ENCODE results near the gene PGAM1.
"Not testable (repeated sequence)": the region's sequence is repeated elsewhere in the genome, so short reads cannot be mapped to it uniquely, and the experiment has no call there.

Gene PGAM1

GRCh38 chr10:97456034-97456685 is 30.2 kb downstream of the PGAM1 start:
- no peak for FAIRE-seq
- no peak for DNase-seq (ENCODE audit: low spot score)

GRCh38 chr10:97456686-97457065 is 30.7 kb downstream of the PGAM1 start:
- FAIRE-seq: no peak
- no peak for DNase-seq (ENCODE audit: low spot score)

GRCh38 chr10:97459111-97459510 is 33.1 kb downstream of the PGAM1 start:
- no peak for FAIRE-seq
- DNase-seq (ENCODE audit: low spot score): no peak

DNA sequence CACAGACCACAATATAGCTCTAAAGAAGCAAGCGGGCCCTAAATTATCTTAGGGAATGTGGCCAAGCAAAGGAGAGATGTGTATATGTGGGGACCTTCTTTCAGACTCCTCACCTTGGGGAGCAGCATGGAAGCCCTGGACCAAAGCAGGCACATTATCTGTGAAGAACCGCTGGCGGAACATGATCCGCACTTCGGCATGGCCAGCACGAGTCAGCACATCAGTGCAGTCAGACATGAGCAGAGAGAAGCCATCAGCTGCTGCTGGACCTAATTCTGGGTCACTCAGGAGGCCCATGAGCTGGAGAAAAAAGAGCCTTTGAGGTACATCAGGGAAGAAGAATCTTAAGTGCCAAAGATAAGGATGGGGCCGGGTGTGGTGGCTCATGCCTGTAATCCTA is 33.9 kb downstream of the PGAM1 start:
- FAIRE-seq (no peak), DNase-seq (ENCODE audit: low spot score) (no peak)

DNA sequence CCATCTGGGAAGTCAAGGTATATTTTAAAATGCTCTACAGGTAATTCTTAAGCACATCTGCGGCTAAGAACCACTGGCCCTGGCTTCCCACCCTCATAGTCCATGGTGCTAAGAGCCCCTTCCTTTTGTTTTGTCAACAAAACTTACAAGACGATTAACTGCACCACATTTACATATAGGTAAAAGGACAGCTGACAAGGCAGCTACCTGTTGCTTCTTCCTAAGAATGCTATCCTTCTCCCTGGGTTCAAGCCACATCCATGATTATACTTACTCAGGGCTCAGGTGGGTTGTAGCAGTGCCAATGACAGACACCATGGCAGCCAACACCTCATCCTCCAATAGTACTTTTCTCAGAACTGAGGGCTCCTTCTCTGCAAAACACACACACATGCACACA is 36.3 kb downstream of the PGAM1 start:
- DNase-seq (ENCODE audit: low spot score) (no peak), FAIRE-seq (no peak)

- DNase-seq (ENCODE audit: low spot score) (peak; percentile 49), FAIRE-seq (peak; percentile 10)
Observed at GRCh38 chr10:97463363-97464132, 37.6 kb downstream of the PGAM1 start.

GRCh38 chr10:97464226-97464625 is 38.2 kb downstream of the PGAM1 start:
- FAIRE-seq: no peak
- DNase-seq (ENCODE audit: low spot score): no peak

DNA sequence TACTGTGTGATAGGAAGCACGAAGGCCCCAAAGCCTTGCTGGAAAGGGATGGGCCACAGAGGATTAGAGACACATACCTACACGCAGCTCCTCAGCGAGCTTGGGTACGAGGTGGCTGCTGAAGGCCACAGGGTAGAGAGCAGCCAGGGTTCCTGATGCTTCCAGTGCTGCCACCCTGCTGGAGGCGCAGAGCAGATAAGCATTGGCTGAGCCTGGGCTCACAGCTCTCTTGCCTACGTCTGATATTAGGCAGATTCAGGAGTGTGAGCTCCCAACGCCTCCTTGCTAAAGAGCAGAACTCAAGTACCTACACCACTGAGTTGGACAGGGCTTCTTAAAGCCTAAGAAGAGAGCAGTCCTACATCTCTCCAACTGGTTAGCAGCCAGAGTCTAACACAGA is 40.0 kb downstream of the PGAM1 start:
- DNase-seq (ENCODE audit: low spot score) (no peak), FAIRE-seq (no peak)

- peak; percentile 70 for DNase-seq (ENCODE audit: low spot score)
- peak; percentile 30 for FAIRE-seq
Observed at GRCh38 chr10:97466755-97467154, 40.8 kb downstream of the PGAM1 start.

DNA sequence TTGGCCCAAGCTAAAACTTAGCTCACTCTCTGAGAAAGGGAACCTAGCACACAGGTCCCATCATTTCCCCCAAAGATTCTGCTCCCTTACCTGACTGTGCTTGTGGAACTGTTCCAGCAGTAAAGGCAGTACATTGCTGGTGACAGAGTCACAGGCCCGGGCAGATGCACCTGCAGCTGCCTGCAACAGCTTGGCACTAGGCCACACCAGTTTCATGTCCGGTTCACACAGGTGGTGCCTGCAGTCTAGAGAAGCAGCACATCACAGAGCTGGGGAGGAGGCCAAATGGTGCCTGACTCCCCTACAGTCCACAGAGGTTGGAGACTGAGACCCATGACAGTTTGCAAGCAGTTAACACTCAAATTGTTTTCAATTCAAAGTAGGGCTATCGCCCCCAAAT is 42.2 kb downstream of the PGAM1 start:
- FAIRE-seq (no peak), DNase-seq (ENCODE audit: low spot score) (no peak)

DNA sequence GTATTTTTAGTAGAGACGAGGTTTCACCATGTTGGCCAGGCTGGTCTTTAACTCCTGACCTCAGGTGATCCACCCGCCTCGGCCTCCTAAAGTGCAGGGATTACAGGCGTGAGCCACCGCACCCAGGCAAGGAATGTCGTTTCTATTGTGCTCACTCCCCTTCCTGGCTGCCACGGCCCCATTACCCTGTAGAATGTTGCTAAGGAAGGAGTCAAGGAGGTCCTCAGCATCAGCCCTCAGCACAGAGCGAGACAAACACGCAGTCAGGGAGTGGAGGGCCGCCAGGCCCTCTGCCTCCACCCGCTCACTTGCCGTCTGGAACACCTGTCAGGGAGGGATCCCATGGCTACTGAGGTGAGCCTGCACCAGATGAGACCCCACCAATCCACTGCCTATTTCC is 42.8 kb downstream of the PGAM1 start:
- FAIRE-seq; DNase-seq (ENCODE audit: low spot score): not testable (repeated sequence)

GRCh38 chr10:97474918-97475317 is 48.9 kb downstream of the PGAM1 start:
- DNase-seq (ENCODE audit: low spot score) (no peak), FAIRE-seq (no peak)

DNA sequence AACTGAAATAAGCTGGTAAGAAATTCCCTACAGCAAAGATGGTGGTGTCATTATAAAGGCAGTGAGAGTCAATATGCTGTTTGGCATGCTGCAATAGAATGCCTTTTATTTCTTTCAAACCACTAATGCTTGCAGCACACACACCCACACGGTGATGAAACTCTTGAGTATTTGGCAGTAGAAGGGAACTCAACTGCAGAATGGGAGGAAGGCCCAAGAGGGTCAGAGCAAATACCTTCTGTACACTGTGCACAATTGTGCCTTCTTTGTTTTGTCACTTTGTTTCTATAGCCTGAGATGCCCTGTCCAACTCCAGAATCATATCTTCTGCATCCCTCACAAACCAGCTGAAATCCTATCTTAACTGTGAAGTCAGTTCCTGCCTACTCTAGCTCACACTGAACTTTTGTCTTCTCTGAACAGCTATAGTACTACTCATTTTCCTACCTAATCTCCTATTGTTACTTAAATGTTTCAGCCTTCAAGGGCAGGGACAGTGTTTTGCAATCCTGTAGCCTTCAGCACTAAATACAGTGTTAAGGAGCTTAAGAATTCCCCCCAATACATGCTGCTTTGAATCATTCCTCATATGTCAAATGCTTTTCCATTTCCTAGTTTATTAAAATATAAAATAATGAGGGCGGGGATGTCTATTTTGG is 50.1 kb downstream of the PGAM1 start:
- no peak for DNase-seq (ENCODE audit: low spot score)

DNA sequence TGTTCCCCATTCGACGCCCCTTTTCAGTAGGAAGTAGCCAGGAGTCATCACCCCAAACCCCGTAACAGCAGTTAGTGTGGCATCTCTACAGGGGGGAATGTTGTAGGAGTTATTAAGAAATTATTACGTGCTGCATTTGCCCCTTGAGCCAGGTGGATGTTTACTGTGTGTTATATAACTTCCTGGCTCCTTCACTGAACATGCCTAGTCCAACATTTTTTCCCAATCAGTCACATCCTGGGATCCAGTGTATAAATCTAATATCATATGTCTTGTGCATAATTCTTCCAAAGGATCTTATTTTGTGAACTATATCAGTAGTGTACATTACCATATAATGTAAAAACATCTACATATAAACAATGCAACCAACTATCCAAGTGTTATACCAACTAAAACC is 53.4 kb downstream of the PGAM1 start:
- FAIRE-seq: peak; percentile 23
- not testable (repeated sequence) for DNase-seq (ENCODE audit: low spot score)

More for the DNA sequence above, 50.1 kb downstream of the PGAM1 start:
- no peak for FAIRE-seq

GRCh38 chr10:97479939-97480338 is 53.9 kb downstream of the PGAM1 start:
- DNase-seq (ENCODE audit: low spot score): no peak
- FAIRE-seq: no peak

DNA sequence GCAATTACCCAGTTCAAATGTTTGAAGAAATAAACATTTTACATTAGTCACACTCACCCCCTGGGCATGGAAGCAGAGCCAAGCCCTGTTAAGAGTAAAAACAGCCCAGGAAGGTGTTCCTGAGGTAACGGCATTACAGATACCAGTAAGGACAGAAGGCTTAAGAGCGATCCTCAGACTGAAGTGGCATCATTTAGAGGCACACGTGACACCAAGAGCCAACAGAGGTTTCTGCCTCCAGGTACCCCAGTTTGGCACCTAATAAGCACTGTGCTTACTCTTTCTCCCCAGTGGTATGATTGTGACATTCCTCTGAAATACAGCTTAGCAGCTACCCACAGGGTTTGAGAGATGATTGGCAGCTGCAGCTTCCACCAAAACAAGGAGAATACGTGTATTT is 55.1 kb downstream of the PGAM1 start:
- DNase-seq (ENCODE audit: low spot score) (no peak), FAIRE-seq (no peak)

- DNase-seq (ENCODE audit: low spot score): no peak
Observed at GRCh38 chr10:97482381-97482780, 56.4 kb downstream of the PGAM1 start.

More at GRCh38 chr10:97482381-97482780, 56.4 kb downstream of the PGAM1 start:
- no peak for FAIRE-seq

All from RCC 7860 (cell line).